ENCODE measurements around the gene CEP112.

- no peak for TF ChIP-seq POLR2AphosphoS5 (IDR thresholded peaks at IDR 0.05)
- no peak for TF ChIP-seq CTCF (IDR thresholded peaks at IDR 0.05)
- TF ChIP-seq EP300 (IDR thresholded peaks at IDR 0.05), result no peak
Observed at GRCh38 chr17:65698381-65699061, 493.4 kb downstream of the CEP112 start.
